K562 (cell line): Measurements from ENCODE around the gene RNF167. TPM values are rescaled to one million over a fixed set of nuclear protein-coding genes. Genes with fewer than 3 reads are reported as not detected.

Experiments
- FOS ChIP-seq: IDR thresholded peaks from 3 replicates; pipeline ENCODE4 v1.6.1; 2011; ENCODE audit not compliant: insufficient read length; ENCODE audit errors: extremely low read depth
- HNRNPH1 ChIP-seq: fragments of 200-400 bp; formaldehyde crosslinking; optimal IDR thresholded peaks from 2 replicates; pipeline ENCODE3; 2017; ENCODE audit warnings: low read depth, mild to moderate bottlenecking, low read length, moderate library complexity
- KAT7 ChIP-seq: sonication (generic); formaldehyde crosslinking; IDR thresholded peaks from 2 replicates; pipeline ENCODE4 v1.8.0; 2022; ENCODE audit warnings: missing genetic modification reagents, mild to moderate bottlenecking, borderline replicate concordance
- KAT8 ChIP-seq: fragments of 450-650 bp; IDR thresholded peaks from 2 replicates; pipeline ENCODE4 v1.6.1; 2016; ENCODE audit warnings: low read depth, mild to moderate bottlenecking
- KDM1A ChIP-seq, 2 experiments: fragments of 450-650 bp; IDR thresholded peaks; 2 replicates each; pipeline ENCODE4 v1.6.1; 2016; ENCODE audit warnings: mild to moderate bottlenecking in 2 of 2
- THRB ChIP-seq: fragments of 450-650 bp; formaldehyde crosslinking; conservative IDR thresholded peaks from 2 replicates; pipeline ENCODE4 v1.4.0; 2022; ENCODE audit warnings: mild to moderate bottlenecking, missing genetic modification characterization
- ZBTB40 ChIP-seq, 2 experiments: fragments of 450-650 bp in 1 of 2; sonication (generic) in 1 of 2; formaldehyde crosslinking in 1 of 2; IDR thresholded peaks; 2 replicates each; pipeline versions ENCODE4 v1.7.1 to v1.9.0; 2016 to 2022; ENCODE audit warnings: inconsistent platforms in 1 of 2, mild to moderate bottlenecking in 1 of 2, missing genetic modification reagents in 1 of 2
- ZNF347 ChIP-seq: fragments of 450-650 bp; formaldehyde crosslinking; IDR thresholded peaks from 2 replicates; pipeline ENCODE4 v1.4.0; 2020; ENCODE audit warnings: low read depth, mild to moderate bottlenecking, moderate library complexity
- ZNF586 ChIP-seq: fragments of 450-650 bp; formaldehyde crosslinking; conservative IDR thresholded peaks from 2 replicates; pipeline ENCODE4 v1.4.0; 2020; ENCODE audit warnings: mild to moderate bottlenecking, moderate library complexity
- ZNF766 ChIP-seq: fragments of 200-800 bp; sonication (Bioruptor generic); conservative IDR thresholded peaks from 2 replicates; pipeline ENCODE4 v1.6.1; 2016; ENCODE audit warnings: missing genetic modification characterization, missing compliant biosample characterization
- polyA plus RNA-seq, 8 experiments: library from polyadenylated mRNA; depleted of rRNA in 4 of 8; stranded (reverse) in 5 of 8; unstranded in 3 of 8; fragments of >200 nt; fragmentation: Nextera tagmentation in 2 of 8; fragmentation: Illumina TruSeq in 1 of 8; extraction: Ambion mirVana in 2 of 8; extraction: Trizol in 1 of 8; gene quantifications; 2 replicates each; pipeline versions ENCODE4 v1.2.1 to v1.2.3, GENCODE V29; 2011 to 2014; ENCODE audit warnings: inconsistent platforms in 1 of 8, missing spikeins in 1 of 8
- total RNA-seq, 7 experiments: library from RNA; depleted of rRNA in 6 of 7; stranded (reverse); fragments of >200 nt in 6 of 7; fragmentation: Illumina TruSeq in 2 of 7; extraction: Trizol in 2 of 7; gene quantifications; 2 replicates each; pipeline versions ENCODE4 v1.2.1 to v1.2.3, GENCODE V29; 2011 to 2021; ENCODE audit warnings: low replicate concordance in 1 of 7

RNF167 gene
- total and polyA plus RNA-seq, 9 of the 15 experiments (the other 6 are each of a cell fraction or from before 2014, with no cell fraction given): 16.5 to 143 (median 45.5) TPM

GRCh38 chr17:4974115-4974670 lies 34.1 kb downstream of the RNF167 start (continued):
- TF ChIP-seq THRB (CRISPR knock-in tag) (no peak), KDM1A (IDR thresholded peaks at IDR 0.05) (no peak), KAT8 (no peak), KAT7 (no peak), FOS (no peak), HNRNPH1 (no peak), ZNF347 (CRISPR knock-in tag) (no peak), ZBTB40 (IDR thresholded peaks at IDR 0.05) (no peak), ZBTB40 (CRISPR knock-in tag; IDR thresholded peaks at IDR 0.05) (no peak), ZNF586 (CRISPR knock-in tag) (no peak), ZNF766 (CRISPR knock-in tag) (no peak)
